Spleen (tissue), 7 donors: Measurements from ENCODE around the gene C16orf86.

Experiments used
- CTCF ChIP-seq, 11 experiments: fragments of 200-600 bp in 7 of 11; fragments of 450-650 bp in 4 of 11; sonication (generic) in 4 of 11; IDR thresholded peaks in 8 of 11; conservative IDR thresholded peaks in 3 of 11; 1 replicate in 7 of 11; 2 replicates in 4 of 11; pipeline versions ENCODE4 v1.4.0 to v1.8.0; 2016 to 2021; ENCODE audit warnings: antibody characterized with exemption in 11 of 11, inconsistent platforms in 4 of 11, mild to moderate bottlenecking in 1 of 11
- POLR2A ChIP-seq, 3 donors: fragments of 450-650 bp; IDR thresholded peaks; one replicate each; pipeline ENCODE4 v1.5.1; 2017; ENCODE audit warnings: antibody characterized with exemption in 3 of 3, mild to moderate bottlenecking in 1 of 3
- POLR2AphosphoS5 ChIP-seq, 3 donors: sonication (generic); formaldehyde crosslinking; IDR thresholded peaks; one replicate each; pipeline ENCODE4 v1.5.1; 2017; ENCODE audit warnings: antibody characterized with exemption in 3 of 3
- donor health status: DM: no; HTN: no; CAD: no; lungs with moderate emphysema.
- donor health status: DM: no; HTN: no; CAD: no.
- donor health status: DM: no; HTN: no; CAD: no.

GRCh38 chr16:67672306-67672705, 5.7 kb downstream of the C16orf86 start:
- TF ChIP-seq CTCF (IDR thresholded peaks at IDR 0.05 in 8 of 11, conservative IDR thresholded peaks at IDR 0.05 in 3 of 11) (no peak), POLR2A (IDR thresholded peaks at IDR 0.05) (no peak), POLR2AphosphoS5 (IDR thresholded peaks at IDR 0.05) (peak in 1 of 3 donors; percentile 31)
